ENCODE measurements around the gene ASCL5.

The ASCL5 gene

DNA sequence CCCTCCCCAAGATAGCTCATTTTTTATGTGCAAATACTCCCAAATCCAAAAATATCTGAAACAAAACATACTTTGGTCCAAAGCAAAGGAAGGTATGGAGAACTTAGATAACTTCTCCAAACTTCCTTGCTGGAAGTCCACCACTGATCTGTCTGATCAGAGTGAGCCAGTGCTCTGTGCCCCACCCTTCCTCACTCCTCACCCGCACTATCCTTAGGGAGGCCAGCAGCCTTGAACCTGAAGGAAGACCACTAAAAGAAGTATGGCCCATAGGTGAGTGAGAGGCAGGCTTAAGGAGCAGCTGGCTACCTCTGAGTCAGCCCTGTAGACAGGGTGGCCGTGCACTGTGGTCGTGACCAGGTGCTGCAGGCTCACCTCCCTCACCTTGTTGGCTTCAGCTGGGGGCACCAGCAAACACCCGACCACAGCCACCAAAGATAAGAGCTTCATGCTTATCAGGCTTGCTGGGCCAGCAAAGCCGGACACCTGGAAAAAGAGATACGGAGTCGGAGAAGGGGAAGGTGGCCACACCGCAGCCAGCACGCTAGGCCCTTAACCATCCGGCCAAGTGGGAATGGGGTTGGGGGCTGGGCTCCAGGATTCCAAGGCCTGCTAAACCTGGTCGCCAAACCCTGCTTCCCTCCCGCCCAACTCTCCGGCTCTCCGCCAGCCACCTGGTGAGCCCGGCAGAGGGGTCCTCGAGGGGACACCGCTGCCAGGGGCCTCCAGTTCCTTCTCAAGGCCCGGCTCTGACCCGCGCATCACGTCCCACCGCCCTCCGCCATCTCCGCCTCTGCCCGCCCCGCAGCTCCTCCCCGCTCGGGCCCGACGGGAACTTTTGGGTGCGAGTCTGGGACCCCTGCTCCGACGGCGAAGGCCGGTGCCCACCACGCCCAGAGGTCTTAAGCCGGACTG is 26.7 kb upstream of the ASCL5 start:
- DNase-seq (ENCODE audit: low spot score): no peak

GRCh38 chr1:201149400-201149799 is 22.4 kb upstream of the ASCL5 start:
- peak; percentile 68 for DNase-seq (ENCODE audit: low spot score)

DNA sequence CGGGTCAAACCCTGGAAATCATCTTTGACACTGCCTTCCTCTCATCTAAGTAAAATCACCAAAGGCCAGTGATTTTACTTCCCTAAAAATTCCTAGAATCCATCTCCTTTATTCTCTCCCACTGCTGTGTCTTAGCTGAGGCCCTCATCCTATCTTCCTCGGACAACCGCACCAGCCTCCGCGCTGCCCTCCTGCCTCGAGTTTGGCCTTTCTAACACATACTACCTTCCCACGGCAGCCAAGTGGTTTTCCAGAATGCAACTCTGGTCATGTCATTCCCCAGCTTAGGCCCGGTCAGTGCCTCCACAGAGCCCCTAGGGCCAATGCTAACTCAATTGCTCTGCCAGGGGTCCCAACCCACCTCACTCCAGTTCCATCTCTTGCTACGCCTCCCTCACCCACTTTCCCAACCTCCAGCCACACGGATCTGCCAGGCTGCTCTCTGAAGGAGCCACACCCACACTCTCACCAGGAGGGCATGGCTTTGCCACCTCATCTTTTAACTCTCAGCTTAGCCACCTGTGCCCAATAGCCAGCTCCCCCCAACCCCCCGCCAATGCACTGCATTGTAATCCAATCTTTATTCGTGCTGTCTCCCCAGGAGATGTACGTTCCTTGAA is 20.5 kb upstream of the ASCL5 start:
- DNase-seq (ENCODE audit: low spot score): no peak

- no peak for DNase-seq (ENCODE audit: low spot score)
Observed at GRCh38 chr1:201146626-201147390, 19.8 kb upstream of the ASCL5 start.

GRCh38 chr1:201145816-201146215 is 18.8 kb upstream of the ASCL5 start:
- no peak for DNase-seq (ENCODE audit: low spot score)

DNA sequence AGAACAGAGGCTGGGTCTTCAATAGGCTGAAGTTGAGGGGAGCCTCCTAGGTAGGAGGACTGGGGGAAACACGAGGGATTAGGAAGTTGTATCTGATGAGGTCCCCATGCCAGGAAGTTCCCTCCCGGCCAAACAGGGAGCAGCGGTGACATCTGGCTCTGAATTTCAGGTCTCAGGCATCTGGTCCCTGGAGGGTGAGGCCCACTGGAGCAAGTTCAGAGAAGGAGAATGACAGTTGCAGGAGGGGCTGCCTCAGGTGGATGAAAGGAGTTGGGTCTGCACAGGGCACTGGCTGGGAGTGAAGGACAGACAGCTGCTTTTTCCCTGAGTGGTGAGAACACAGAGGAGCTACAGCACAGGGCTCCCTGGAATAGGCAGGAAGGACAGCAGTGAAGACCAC is 18.1 kb upstream of the ASCL5 start:
- no peak for DNase-seq (ENCODE audit: low spot score)

DNA sequence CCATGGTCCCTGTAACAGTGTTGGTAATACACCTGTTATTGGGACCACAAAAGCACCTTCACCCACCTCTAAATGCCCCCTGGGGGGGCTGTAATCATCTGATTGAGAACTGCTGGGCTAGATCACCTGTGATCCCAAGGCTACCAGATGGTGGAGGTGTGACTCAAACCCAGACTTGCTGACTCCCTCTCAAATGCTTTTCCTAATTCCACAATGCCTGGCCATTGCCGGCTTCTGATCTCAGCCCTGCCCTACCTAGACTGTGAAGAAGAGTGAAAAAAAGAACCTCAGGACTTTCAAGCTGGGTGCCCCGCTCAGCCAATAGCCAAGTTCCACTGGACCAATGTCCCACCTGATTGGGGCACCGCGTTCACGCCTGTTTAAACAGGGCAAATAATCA is 17.7 kb upstream of the ASCL5 start:
- no peak for DNase-seq (ENCODE audit: low spot score)

DNA sequence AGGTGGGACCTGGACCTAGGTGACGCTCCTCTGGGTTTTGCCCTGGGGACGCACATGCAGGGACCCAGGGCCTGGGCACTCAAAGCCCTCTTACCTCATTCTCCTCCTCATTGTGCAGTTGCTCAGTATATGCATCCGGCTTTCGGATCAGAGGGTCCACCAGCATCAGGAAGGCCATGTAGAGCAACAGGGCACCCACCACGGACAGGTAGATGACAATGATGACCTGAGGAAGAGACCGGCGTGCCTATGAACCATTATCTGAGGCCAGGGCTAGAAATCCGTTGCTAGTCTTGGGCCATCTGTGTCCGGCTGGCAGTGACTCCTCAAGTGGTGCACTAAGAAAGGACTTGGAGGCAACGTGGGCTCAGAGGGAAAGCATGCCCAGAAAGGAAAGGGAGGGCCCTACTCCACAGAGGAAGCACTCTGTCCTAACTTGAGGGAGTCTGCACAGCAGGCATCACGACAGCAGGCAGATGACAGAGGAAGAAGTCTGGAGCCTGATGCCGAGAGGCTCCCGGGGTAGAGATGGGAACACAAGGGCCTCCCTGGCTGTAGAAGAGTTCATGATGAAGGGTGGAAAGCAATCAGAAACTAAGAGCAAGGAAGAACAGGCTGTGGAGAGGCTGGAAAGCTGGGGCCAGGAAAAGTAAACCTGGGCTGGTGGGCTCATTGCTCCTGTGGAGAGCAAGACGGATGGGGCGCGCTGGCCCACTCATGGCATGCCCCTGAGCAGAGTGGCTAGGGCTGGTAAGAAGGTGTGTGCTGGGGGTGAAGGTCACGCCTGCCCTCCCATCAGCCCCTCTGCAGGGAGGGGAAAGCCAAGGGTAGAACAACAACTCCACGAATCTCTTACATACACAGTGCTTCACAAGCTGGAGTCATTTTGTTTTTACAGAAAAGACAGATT is 17.0 kb upstream of the ASCL5 start:
- no peak for DNase-seq (ENCODE audit: low spot score)

DNA sequence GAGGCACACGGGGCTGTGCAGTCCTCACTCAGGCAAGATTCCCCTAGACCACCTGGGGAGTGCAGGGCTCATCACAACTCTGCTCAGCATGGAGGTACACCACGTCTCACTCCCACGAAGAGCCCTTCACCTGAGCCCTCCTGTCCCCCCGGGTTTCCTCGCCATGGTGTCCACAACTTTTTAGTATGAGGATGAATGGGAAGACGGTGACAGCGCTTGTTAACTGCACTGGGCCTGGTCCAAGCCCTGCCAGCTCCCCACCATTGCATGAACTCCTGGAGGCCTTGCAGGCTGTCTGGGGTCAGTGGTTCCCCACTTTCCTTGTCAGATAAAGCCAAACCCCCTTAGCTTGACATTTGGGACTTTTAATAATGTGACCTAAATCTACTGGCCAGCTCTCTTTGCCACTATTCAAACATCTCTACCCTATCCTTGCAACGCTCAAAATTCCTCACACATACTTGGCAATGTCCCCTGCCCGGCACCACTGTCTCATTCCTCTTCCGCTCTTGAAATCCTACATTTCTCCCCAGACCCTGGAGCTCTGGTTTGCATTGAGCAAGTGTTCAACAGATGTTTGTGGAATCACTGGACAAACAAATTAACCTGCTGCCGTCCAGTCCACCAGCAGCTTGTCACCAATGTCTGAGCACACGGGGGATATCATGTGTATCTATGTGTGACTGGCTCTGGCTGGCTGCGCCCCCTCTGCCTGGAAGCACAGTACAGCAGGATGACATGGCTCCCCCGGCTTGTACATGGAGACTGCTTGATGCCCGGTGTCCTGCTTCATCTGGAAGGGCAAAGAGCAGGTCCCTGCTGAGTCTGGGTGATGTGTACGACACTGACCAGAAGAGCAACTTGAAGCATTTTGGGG is 16.1 kb upstream of the ASCL5 start:
- DNase-seq (ENCODE audit: low spot score): no peak

- no peak for DNase-seq (ENCODE audit: low spot score)
Observed at GRCh38 chr1:201142011-201142848, 15.2 kb upstream of the ASCL5 start.

DNA sequence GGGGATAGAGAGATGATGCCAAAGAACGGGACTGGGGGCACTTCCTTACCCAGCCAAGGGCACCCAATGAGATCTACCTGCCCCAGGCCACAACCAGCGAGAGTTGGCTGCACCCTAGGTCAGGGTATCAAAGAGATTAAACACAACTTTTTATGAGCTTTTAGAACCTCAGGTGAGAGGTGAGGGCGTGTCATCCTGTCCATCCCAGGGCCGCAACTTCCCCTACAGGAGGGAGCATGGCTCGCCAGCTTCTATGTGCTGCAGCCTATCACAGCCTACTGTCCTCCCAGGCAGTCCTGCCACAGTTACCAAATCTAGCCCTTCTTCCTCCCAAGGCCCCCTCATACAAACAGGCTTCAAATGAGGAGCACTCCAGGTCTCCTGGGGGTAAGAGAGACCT is 14.4 kb upstream of the ASCL5 start:
- no peak for DNase-seq (ENCODE audit: low spot score)

- no peak for DNase-seq (ENCODE audit: low spot score)
Observed at GRCh38 chr1:201140941-201141260, 13.9 kb upstream of the ASCL5 start.

DNA sequence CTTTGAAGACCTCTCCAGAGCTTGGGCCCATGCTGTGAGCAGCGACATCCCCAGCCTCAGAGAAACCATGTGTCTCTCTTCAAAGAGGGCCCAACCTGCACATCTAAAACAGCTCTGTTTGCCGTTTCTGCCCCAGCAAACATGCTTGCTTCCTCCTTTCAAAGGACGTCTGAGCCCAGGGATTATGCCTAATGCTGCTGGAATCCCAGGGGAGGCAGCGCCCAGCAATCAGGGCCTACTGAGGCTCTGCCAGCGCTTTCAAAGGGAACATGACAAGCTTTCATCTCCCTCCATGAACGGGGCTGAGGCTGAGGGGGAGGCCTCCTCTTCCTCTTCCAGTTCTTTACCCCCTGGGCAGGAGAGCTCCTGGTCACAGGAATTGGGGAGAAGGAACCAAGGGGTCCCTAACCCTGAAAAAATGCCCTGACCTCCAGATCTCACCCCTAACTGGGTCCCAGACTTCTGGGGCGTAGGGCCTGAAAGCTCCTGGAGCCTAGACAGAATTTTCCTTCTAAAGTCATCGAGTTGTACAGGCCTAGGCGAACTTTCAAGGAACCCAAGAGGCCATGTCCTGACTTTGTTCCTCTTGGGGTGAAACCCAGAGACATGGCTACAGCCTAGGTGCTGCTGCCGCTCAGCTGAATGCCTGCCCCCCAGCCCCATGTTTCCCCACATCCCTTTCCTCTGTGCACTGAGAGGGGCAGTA is 13.4 kb upstream of the ASCL5 start:
- DNase-seq (ENCODE audit: low spot score): no peak

- no peak for DNase-seq (ENCODE audit: low spot score)
Observed at GRCh38 chr1:201139756-201140155, 12.8 kb upstream of the ASCL5 start.

- DNase-seq (ENCODE audit: low spot score): no peak
Observed at GRCh38 chr1:201139306-201139705, 12.3 kb upstream of the ASCL5 start.

- no peak for DNase-seq (ENCODE audit: low spot score)
Observed at GRCh38 chr1:201138311-201138840, 11.4 kb upstream of the ASCL5 start.

DNA sequence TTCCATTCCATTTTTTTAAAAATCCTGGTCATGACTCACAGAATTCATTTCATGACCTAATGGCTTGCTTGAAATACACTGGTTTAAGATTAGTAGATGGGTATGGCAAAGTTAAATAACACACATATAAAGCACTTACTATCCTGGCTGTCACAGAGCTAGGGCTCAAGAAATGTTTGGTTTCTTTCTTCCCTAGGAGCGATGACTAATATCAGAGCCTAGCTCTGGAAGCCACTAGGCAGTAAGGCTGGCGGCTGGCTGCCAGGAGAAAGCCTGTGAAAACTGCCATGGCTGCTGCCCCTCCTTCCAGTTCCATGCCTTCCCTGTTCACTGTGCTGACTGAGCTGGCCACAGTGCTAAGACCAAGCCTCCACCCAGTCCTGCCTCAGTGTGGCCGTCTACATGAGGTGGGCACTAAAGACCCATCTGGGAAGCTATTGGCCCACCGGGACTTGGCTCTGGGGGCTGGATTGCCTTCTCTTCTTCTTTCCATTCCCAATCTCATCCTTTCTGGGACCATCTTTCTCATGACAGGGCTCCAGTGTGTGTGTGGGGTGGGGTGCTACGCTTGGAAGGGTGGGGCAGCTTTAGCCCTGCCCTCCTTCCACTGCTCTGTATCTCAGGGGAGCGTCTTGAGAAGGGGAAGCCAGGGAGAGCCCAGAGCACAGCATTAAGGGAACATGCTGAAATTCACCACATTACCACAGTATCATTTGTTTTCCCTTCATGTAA is 10.8 kb upstream of the ASCL5 start:
- DNase-seq (ENCODE audit: low spot score): no peak

DNA sequence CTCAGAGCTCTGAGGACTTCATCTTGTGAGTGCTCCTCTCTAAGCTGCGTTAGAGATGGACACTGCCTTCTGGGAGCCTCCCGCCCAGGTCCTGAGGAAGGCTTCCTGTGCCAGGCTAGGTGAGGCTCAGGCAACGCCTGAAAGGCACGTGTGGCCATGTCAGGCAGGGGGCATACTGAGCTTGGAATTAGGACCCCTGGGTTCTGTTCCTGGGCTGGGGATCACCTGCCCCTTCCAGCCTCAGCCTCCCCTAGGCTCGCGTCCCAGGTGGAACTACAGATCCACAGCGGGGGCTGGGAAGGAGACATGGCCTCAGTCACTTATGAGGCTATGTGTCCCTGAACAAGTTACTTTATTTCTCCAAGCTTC is 10.0 kb upstream of the ASCL5 start:
- DNase-seq (ENCODE audit: low spot score): no peak
